Gastrocnemius medialis (tissue), 4 donors: ENCODE results near the gene CCDC85C. TPM values are rescaled to one million over a fixed set of nuclear protein-coding genes. Genes with fewer than 3 reads are reported as not detected.

Experiments
- ATAC-seq, 2 donors: fragments of 150-250 bp; one replicate each; pipeline ENCODE4 v1.9.1; 2016
- DNase-seq, 2 donors: peaks; one replicate each; pipeline ENCODE4 v3.0.0-alpha.2; 2019
- H3K27ac ChIP-seq, 4 donors: fragments of 200-600 bp; sonication (generic); 1 replicate in 1 of 4; 2 replicates in 3 of 4; pipeline ENCODE4 v1.5.1; 2016 to 2018; ENCODE audit warnings: mild to moderate bottlenecking in 2 of 4, moderate library complexity in 1 of 4
- H3K27me3 ChIP-seq, 3 donors: fragments of 200-600 bp; sonication (generic) in 2 of 3; 1 replicate in 1 of 3; 2 replicates in 2 of 3; pipeline versions ENCODE4 v1.5.1 to v1.6.0; 2016 to 2019; ENCODE audit warnings: mild to moderate bottlenecking in 1 of 3, moderate library complexity in 1 of 3
- H3K36me3 ChIP-seq, 2 donors: fragments of 200-600 bp; sonication (generic) in 1 of 2; one replicate each; pipeline ENCODE4 v1.5.1; 2017 to 2018
- H3K4me1 ChIP-seq, 2 donors: fragments of 200-600 bp; sonication (generic) in 1 of 2; one replicate each; pipeline ENCODE4 v1.5.1; 2016 to 2017; ENCODE audit warnings: mild to moderate bottlenecking in 2 of 2
- H3K4me3 ChIP-seq, 4 donors: fragments of 200-600 bp; sonication (generic) in 3 of 4; 1 replicate in 1 of 4; 2 replicates in 3 of 4; pipeline ENCODE4 v1.5.1; 2016 to 2019; ENCODE audit warnings: mild to moderate bottlenecking in 2 of 4
- H3K9me3 ChIP-seq, 3 donors: fragments of 200-600 bp; sonication (generic) in 2 of 3; 1 replicate in 1 of 3; 2 replicates in 2 of 3; pipeline ENCODE4 v1.5.1; 2016 to 2019
- POLR2A ChIP-seq, 2 donors: fragments of 450-650 bp; IDR thresholded peaks; one replicate each; pipeline ENCODE4 v1.6.1; 2017; ENCODE audit warnings: antibody characterized with exemption in 2 of 2, mild to moderate bottlenecking in 2 of 2, moderate library complexity in 2 of 2
- in situ Hi-C, 4 donors: fragments of 200-750 bp; cut with MboI; loops; one replicate each; pipeline versions ENCODE4 v1.15.0 to v1.8.0; 2017; ENCODE audit warnings: low sequenced_read_pairs in 4 of 4
- intact Hi-C: fragments of 100-400 bp; cut with DNase I; formaldehyde crosslinking; loops from one replicate; pipeline ENCODE4 v1.15.1; 2023; ENCODE audit warnings: low total_unique reads
- total RNA-seq, 4 donors: library from RNA; depleted of rRNA; stranded (reverse); fragments of >200 nt; gene quantifications; one replicate each; pipeline versions ENCODE4 v1.1.0 to v1.2.3, GENCODE V29; 2016
- TF ChIP-seq, protein P1 (sequence below), 5 experiments: fragments of 450-650 bp in 3 of 5; fragments of 200-600 bp in 2 of 5; sonication (generic) in 2 of 5; IDR thresholded peaks in 4 of 5; conservative IDR thresholded peaks in 1 of 5; 1 replicate in 4 of 5; 2 replicates in 1 of 5; pipeline ENCODE4 v1.5.1; 2016 to 2019; ENCODE audit warnings: antibody characterized with exemption in 5 of 5, mild to moderate bottlenecking in 3 of 5, moderate library complexity in 3 of 5

The CCDC85C gene
- total RNA-seq, 4 donors from 2014 or later, result 7.9 to 32.8 (median 15.4) TPM

DNA sequence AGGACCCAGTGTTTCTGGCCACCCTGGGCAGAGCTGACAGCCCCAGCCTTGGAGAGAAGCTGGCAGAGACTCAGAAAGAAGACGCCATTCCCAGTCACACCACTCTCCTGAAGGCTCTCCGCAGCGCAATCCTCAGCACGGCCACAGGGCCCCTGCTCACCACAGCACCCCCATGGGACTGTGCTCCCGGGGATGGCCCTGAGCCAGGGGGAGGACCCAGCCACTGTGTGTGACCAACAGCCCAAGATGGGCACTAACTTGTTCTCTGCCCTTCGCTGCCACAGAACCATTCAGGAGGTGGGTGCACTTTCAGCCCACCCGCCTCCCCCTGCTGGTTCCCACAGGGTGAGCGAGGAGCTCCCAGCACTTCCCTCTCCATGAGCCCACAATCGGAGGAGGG lies 65.7 kb downstream of the CCDC85C start:
- H3K36me3 ChIP-seq, result no peaks in the 10 kb centered on the region
- H3K4me3 ChIP-seq, result no peak overlapping the region
- peak overlapping the region in 1 of 4 donors; percentile 66 for H3K27ac ChIP-seq
- ATAC-seq, result no peak
- no peak for TF ChIP-seq POLR2A (IDR thresholded peaks at IDR 0.05)
- TF ChIP-seq, protein P1, sequence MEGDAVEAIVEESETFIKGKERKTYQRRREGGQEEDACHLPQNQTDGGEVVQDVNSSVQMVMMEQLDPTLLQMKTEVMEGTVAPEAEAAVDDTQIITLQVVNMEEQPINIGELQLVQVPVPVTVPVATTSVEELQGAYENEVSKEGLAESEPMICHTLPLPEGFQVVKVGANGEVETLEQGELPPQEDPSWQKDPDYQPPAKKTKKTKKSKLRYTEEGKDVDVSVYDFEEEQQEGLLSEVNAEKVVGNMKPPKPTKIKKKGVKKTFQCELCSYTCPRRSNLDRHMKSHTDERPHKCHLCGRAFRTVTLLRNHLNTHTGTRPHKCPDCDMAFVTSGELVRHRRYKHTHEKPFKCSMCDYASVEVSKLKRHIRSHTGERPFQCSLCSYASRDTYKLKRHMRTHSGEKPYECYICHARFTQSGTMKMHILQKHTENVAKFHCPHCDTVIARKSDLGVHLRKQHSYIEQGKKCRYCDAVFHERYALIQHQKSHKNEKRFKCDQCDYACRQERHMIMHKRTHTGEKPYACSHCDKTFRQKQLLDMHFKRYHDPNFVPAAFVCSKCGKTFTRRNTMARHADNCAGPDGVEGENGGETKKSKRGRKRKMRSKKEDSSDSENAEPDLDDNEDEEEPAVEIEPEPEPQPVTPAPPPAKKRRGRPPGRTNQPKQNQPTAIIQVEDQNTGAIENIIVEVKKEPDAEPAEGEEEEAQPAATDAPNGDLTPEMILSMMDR (IDR thresholded peaks at IDR 0.05 in 4 of 5, conservative IDR thresholded peaks at IDR 0.05 in 1 of 5), result no peak
- intact Hi-C loops (no loop called here), in situ Hi-C loops (no loop called here)
- H3K9me3 ChIP-seq, result no peaks in the 10 kb centered on the region
- no peak for DNase-seq
- peaks cover 5% of the 10 kb centered on the region in 2 donors for H3K4me1 ChIP-seq
- H3K27me3 ChIP-seq, result no peaks in the 10 kb centered on the region

DNA sequence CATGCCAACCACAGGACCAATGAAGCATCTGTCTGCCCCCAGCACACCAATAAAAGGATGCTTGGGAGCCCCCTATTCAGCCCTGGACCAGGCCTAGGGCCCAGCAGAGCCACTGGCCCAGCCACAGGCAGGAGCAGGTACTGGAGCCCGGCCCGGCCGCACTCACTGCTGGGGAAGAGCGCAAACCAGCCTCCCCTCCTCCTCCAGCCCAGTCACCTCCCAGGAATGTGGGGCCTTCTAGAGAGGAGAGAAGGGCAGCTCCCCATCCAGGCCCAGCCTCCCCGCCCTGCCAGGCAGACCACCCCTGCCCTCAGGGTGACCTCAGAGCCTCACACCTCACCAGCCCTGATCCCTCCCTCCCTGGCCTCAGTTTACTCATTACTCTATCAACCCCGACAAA lies 66.6 kb downstream of the CCDC85C start:
- TF ChIP-seq, protein P1 (IDR thresholded peaks at IDR 0.05 in 4 of 5, conservative IDR thresholded peaks at IDR 0.05 in 1 of 5), result no peak
- no peak for TF ChIP-seq POLR2A (IDR thresholded peaks at IDR 0.05)
- no peaks in the 10 kb centered on the region for H3K27me3 ChIP-seq
- ATAC-seq (no peak), DNase-seq (no peak)
- H3K36me3 ChIP-seq, result no peaks in the 10 kb centered on the region
- intact Hi-C loops (no loop called here), in situ Hi-C loops (no loop called here)
- no peaks in the 10 kb centered on the region for H3K9me3 ChIP-seq
- no peak overlapping the region for H3K27ac ChIP-seq
- peaks cover 5% of the 10 kb centered on the region in 2 donors for H3K4me1 ChIP-seq
- H3K4me3 ChIP-seq, result no peak overlapping the region

DNA sequence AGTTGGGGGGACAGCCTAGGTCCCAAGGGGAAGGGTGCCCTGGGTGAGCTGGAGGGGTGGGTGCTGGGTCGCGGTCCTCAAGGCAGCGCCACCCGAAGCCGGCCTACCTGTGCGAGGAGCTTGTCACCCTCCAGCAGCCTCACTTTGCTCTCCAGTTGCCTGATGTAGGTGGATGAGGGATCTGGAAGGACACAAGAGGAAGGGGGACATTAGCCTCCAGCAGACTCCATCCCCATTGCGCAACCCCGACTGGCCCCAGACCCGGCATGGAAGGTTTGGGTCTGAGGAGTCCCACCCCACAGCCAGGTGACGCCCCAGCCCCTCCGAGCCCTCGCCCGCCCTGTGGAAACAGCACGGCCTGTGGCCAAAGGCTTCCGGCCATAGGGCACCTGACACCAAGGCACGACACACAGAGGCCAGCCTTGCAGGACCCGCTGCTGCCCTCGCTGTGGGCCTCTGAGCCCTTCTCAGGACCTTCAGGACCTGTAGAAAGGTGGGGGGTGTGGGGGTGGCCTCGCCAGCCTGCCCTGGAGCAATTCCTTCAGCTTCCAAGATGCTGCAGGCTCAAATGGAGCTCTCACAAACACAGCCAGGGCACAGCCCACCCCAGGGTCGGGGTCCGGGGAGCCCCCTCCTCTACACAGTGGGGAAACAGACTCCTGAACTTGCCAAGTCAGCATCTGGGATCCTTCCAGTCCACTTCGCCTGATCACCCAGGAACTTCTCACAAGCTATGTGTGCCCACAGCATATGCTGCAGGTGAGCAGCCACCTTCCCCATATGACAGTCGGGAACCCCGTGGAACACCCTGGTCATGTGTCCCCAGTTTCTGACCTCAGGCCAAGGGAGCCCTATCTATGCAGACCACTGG lies 67.9 kb downstream of the CCDC85C start:
- Histone ChIP-seq H3K4me1 (peaks cover 5% of the 10 kb centered on the region in 2 donors), H3K36me3 (no peaks in the 10 kb centered on the region), H3K27ac (no peak overlapping the region), H3K4me3 (no peak overlapping the region), H3K27me3 (no peaks in the 10 kb centered on the region), H3K9me3 (no peaks in the 10 kb centered on the region)
- intact Hi-C loops, result no loop called here
- no peak for DNase-seq
- ATAC-seq, result no peak
- no peak for TF ChIP-seq POLR2A (IDR thresholded peaks at IDR 0.05)
- TF ChIP-seq, protein P1 (IDR thresholded peaks at IDR 0.05 in 4 of 5, conservative IDR thresholded peaks at IDR 0.05 in 1 of 5), result no peak
- in situ Hi-C loops, result no loop called here

DNA sequence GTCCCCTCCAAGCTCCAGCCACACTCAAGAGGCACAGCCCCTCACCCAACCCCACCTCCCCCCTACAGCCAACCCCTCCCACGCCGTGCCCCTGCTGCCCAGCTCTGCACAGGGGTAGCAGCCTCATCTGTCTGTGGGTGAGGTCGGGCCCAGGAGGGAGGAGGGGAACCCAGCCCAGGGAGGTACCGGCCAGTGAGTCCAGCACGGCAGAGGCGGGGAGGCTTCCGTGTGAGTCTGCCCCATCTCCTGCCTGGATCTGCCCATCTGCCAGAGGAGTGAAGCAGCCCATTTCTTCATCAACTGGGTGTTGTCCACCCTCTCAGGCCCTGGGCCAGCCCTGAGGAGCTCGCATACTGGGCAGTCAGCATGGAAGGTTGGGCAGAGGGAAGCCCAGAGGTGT lies 68.6 kb downstream of the CCDC85C start:
- H3K27ac ChIP-seq, result no peak overlapping the region
- in situ Hi-C loops (no loop called here), intact Hi-C loops (no loop called here)
- no peak for DNase-seq
- H3K36me3 ChIP-seq, result no peaks in the 10 kb centered on the region
- peaks cover 5% of the 10 kb centered on the region in 2 donors for H3K4me1 ChIP-seq
- no peak overlapping the region for H3K4me3 ChIP-seq
- no peak for ATAC-seq
- no peaks in the 10 kb centered on the region for H3K27me3 ChIP-seq
- TF ChIP-seq, protein P1 (IDR thresholded peaks at IDR 0.05 in 4 of 5, conservative IDR thresholded peaks at IDR 0.05 in 1 of 5), result no peak
- TF ChIP-seq POLR2A (IDR thresholded peaks at IDR 0.05), result no peak
- no peaks in the 10 kb centered on the region for H3K9me3 ChIP-seq
